ENCODE data around the gene DYNC2LI1.

Gene DYNC2LI1

GRCh38 chr2:43841949-43842865 is 68.4 kb downstream of the DYNC2LI1 start:
- DNase-seq (ENCODE audit: low read depth), result no peak
- no peak overlapping the region for H3K4me3 ChIP-seq (replicated peaks; ENCODE audit: low read depth, low read length)
- no peak for TF ChIP-seq CTCF (IDR thresholded peaks at IDR 0.05; ENCODE audit: low read length, missing control alignments)

GRCh38 chr2:43842866-43843226 is 69.0 kb downstream of the DYNC2LI1 start:
- no peak for DNase-seq (ENCODE audit: low read depth)
- H3K4me3 ChIP-seq (replicated peaks; ENCODE audit: low read depth, low read length), result no peak overlapping the region
- TF ChIP-seq CTCF (IDR thresholded peaks at IDR 0.05; ENCODE audit: low read length, missing control alignments), result no peak

GRCh38 chr2:43845181-43845580 is 71.3 kb downstream of the DYNC2LI1 start:
- TF ChIP-seq CTCF (IDR thresholded peaks at IDR 0.05; ENCODE audit: low read length, missing control alignments), result no peak
- no peak for DNase-seq (ENCODE audit: low read depth)
- H3K4me3 ChIP-seq (replicated peaks; ENCODE audit: low read depth, low read length), result no peak overlapping the region

GRCh38 chr2:43846140-43846793 is 72.4 kb downstream of the DYNC2LI1 start:
- H3K4me3 ChIP-seq (replicated peaks; ENCODE audit: low read depth, low read length), result no peak overlapping the region
- no peak for TF ChIP-seq CTCF (IDR thresholded peaks at IDR 0.05; ENCODE audit: low read length, missing control alignments)
- DNase-seq (ENCODE audit: low read depth), result no peak

GRCh38 chr2:43848214-43848613 is 74.4 kb downstream of the DYNC2LI1 start:
- TF ChIP-seq CTCF (IDR thresholded peaks at IDR 0.05; ENCODE audit: low read length, missing control alignments), result no peak
- no peak for DNase-seq (ENCODE audit: low read depth)
- H3K4me3 ChIP-seq (replicated peaks; ENCODE audit: low read depth, low read length), result no peak overlapping the region

GRCh38 chr2:43851011-43851980 is 77.5 kb downstream of the DYNC2LI1 start:
- no peak for TF ChIP-seq CTCF (IDR thresholded peaks at IDR 0.05; ENCODE audit: low read length, missing control alignments)
- DNase-seq (ENCODE audit: low read depth), result no peak

More at GRCh38 chr2:43851011-43851980, 77.5 kb downstream of the DYNC2LI1 start:
- H3K4me3 ChIP-seq (replicated peaks; ENCODE audit: low read depth, low read length), result no peak overlapping the region

Data from fibroblast of pulmonary artery (primary cell).